HG03135 (cell line): ENCODE data around the gene SLCO1B3.

Experiments
- ATAC-seq: cut with Tn5 transposase; IDR thresholded peaks from one replicate; pipeline ENCODE4 v1.9.1; 2021; ENCODE audit warnings: mild to moderate bottlenecking, moderate library complexity; ENCODE audit not compliant: unreplicated experiment

Gene SLCO1B3

DNA sequence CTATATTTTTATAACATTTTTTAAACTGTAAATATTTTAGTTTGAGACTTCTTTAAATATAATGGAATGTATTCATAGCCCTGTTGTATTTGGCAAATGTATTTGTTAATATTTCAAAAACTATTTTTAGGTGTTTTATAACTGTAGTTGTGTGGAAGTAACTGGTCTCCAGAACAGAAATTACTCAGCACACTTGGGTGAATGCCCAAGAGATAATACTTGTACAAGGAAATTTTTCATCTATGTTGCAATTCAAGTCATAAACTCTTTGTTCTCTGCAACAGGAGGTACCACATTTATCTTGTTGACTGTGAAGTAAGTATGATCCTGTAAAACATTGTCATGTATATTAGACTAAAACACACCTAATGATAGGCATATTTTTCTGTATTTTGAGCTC, 72.8 kb downstream of the SLCO1B3 start:
- ATAC-seq: no peak

DNA sequence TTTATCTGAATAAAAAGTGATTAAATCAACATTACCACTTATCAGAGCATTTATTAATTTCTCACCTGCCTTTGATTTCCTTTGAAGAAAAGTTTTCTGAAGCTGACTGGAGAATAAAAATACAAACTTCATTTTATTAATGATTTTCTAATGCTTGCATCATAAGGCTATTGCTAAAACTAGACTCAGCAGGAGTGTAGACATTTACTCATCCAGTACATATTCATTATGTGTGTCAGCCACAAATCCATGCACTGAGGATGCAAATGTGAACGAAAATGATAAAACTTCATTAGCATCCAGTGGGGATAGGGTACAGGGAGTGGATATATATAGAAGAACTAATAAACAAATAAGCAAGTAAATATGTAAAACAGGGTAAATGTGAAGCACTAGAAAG, 74.6 kb downstream of the SLCO1B3 start:
- no peak for ATAC-seq

DNA sequence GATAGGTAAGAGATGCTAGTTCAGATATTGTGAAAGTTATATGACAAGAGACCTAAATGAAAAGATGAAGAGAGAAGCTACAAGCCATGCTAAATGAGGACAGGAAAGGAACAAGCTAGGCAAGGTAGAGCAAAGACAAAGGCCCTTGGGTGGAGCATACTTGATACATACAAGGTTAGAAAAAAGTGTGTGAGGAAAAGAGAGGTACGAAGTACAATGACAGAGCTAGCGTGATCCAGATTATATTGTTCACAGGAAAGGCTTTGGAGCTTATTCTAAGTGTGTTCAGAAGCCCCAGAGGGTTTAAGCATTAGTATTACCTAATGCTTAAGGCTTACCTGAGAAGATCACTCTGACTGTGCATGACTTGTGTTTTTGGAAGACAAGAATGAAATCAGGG, 75.0 kb downstream of the SLCO1B3 start:
- ATAC-seq: no peak

DNA sequence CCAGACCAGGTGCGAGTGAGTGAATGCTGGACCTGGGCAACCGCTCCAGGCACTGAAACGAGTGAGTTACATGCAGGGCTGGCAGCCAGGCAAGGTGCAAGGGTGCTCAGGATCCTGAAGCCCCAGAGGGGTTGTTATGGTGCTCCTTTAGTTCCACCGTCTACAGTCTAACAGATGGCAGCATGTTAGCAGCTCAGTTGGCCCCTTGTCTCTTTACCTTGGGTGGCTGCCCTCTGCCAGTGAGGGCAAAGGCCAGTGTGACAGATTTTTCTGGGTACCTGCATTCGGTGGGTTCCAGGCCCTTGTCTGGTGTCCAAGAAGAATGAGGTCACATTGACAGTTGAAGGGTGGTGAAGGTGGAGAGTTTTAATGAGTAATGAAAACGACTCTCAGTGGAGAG, 106.8 kb downstream of the SLCO1B3 start:
- no peak for ATAC-seq

DNA sequence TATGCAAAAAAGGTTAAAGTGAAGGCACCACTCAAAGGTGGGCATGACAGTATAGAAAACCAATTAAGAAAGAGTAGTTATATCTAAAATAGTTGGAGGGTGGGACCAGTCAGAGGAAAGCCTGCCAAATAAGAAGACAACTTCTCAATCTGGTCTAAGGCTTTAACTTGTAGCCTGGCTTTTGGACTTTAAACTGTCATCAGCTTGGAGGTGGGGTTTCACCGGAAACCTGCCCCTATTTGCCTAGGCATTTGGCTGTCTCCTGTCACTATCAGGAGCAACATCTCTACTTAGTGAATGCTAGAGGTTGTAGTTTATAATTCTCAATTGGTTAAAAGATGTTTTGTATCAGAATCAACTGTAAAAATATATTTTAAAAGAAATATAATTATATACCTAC, 107.3 kb downstream of the SLCO1B3 start:
- ATAC-seq: no peak

DNA sequence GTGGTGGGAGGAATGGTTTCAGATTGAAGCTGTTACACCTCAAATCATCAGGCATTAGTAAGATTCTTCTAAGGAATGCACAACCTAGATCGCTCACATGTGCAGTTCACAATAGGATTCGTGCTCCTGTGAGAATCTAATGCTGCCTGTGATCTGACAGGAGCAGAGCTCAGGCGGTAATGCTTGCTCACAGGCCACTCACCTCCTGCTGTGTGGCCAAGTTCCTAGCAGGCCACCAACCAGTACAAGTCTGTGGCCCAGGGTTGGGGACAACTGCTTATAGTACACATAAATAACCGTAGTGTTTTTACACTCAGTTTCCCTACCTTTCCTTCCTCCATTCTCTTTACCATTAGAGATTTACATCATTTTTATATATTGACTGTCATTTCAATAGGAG, 121.4 kb downstream of the SLCO1B3 start:
- no peak for ATAC-seq

DNA sequence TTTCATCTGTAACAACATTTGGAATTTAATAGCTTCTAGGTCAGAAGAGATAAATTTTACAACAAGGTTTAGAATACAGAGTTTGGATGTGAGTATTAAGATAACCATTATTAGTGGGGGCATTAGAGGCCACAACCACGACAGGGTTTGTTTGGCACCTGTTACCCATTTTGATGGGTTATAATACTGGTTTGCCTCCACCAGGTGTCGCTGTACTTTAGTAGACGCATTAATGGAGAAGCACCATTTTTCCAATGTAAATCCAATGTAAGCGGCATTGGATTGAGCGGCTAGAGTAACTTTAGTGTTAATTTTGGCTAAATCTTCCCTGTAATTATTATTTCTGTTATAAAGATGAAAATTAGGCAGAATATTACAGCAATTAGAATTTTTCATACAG, 136.2 kb downstream of the SLCO1B3 start:
- ATAC-seq: no peak

DNA sequence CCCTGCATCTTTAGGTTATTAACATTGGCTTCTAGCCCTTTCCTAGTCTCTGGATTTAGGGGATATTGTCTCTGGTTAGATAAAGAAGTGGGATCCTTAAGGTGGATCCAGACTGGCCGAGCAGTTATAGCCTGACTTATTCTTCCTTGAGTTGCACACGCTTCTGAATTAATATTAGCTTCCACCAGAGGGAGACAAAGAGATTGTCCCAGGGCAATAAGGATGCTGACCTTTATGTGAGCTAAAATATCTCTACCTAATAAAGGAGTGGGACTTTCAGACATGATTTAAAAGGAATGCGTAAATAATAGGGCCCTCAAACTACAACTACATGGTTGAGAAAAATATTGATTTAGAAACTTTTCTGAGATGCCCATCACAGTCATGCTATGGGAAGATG, 139.7 kb downstream of the SLCO1B3 start:
- peak; percentile 70 for ATAC-seq

DNA sequence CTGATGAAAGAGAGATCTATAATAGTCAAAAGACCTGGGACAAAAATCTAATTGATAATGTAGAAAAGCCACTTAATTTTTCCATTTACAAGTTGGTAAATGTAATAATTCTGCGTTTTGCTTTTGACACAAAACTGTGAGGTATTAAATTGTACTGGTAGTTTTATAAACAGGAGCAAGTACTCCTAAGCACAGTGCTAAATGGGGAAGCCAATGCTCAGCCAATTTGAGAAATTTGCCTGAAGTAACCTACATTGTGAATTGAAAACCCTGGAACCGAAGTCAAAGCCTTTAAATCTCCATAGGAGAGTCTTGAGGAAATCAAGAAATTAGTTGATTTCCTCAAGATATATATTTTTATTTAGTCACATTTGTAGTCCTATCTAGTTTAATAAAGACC, 152.8 kb downstream of the SLCO1B3 start:
- ATAC-seq: no peak

DNA sequence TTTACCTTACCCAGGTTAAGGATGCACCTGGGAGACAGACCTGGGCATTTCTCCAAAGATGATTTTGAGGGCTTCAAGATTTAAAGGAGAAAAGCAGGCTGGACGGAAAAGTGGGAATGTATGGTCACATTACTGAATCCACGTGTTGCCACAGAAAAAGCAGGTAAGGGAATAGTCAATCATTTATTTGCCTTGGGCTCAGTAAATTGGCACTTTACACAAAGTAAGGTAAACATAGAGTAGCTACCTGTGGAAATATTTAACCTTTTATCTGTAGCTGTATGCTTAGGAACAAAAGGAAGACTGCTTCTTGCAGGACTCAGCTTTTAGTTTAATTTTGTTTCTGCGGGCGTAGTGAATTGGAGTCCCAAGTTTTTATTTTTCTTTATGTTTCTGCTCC, 153.3 kb downstream of the SLCO1B3 start:
- ATAC-seq: no peak
